Stimulated activated CD4-positive, alpha-beta T cell treated with anti-CD3 and anti-CD28 coated beads, Interleukin-12 subunit alpha, Interleukin-12 subunit beta, amount 100 ng/mL, for 48 hours (primary cell): ENCODE measurements around the gene MRPS10.
"Not testable (repeated sequence)": the region's sequence is repeated elsewhere in the genome, so short reads cannot be mapped to it uniquely, and the experiment has no call there.

Experiments used
- DNase-seq, 3 donors: peaks; one replicate each; pipeline ENCODE4 v3.0.0-alpha.2; 2020; ENCODE audit warnings: low read depth in 2 of 3, low spot score in 1 of 3

MRPS10 gene

GRCh38 chr6:42239333-42239732 lies 21.7 kb upstream of the MRPS10 start:
- DNase-seq: no peak

DNA sequence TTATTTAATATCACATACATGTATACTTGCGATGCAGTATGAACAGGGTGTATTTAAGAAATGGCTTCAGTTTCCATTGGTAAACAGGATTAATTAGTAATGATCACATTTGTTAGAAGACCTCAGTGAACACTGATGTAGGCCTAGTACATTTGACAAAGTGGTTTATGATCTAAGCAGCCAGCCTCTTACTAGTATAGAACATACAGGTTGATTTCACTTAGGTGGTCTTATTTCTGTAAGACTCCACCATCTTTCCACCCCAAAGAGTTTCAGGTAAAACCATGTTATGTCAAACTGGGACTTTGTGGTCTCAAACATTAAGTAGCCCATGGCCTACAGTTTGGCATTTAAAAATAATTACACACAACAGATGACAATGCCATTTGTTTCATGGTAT lies 20.2 kb upstream of the MRPS10 start:
- DNase-seq: no peak

GRCh38 chr6:42236682-42237473 lies 19.2 kb upstream of the MRPS10 start:
- DNase-seq: no peak

- DNase-seq: no peak
Measured at GRCh38 chr6:42236030-42236429, 18.4 kb upstream of the MRPS10 start.

DNA sequence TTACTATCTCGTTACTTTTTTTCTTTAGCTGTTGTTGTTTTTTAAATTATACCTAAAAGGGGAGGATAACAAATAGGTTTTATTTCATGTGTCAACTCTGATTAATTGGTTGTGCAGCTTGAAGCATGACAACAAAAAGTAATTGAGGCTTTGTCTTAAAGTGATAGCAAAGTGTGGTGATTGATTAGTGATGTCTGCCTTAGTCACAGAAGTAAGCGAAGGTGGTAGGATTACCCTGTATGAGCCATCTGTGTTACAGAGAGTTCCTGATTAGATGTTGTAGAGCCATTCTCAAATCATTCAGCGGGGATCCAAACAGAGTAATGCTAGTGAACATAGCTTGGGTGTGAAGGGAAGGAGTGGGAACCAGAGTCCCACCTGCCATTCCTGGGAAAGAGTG lies 14.4 kb upstream of the MRPS10 start:
- DNase-seq: no peak

GRCh38 chr6:42230345-42231321 lies 13.0 kb upstream of the MRPS10 start:
- DNase-seq: no peak

DNA sequence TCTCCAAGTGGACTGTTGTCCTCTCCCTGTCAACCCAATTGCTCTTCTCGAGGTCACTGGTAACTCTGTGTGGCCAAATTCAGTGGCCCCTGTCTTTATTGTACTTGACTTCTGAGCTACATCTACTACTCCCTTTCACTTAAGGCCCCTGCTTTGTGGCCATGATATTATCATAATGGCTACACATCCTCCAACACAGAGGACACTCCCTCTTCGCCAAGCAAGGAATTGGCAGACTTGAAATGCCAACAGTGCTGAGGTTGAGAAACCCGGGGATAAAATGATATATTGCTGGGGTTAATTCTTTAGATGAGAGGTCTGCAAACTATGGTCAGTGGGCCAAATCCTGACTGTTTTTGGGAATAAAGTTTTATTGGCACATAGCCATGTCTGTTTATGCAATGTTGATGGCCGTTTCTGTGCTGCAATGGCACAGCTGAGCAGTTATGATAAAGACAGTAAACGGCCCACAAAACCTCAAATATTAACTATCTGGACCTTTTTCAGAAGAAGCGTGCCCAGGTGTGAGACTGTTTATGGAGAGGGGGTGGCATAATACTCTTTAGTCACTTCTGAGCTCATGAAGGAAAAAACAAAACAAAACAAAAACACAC lies 12.0 kb upstream of the MRPS10 start:
- DNase-seq: no peak

DNA sequence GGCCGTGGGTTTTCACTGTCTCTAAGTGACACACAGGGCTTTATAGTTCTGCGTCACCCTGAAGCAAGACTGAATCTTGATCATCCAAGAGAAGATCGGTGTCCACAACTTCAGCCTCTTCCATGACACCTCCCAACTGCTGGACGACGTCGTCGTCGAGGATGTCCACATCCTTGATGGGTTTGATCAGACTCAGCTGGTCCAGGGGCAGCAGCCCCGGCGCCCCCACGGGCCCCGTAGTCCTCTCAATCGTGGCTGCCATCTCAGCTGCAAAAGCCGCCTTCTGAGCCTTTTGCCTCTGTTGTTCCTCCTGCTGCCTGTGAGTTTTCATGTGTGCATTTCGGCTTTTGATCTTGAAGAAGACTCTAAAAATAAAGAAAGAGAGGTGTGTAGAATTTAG lies 10.6 kb upstream of the MRPS10 start:
- DNase-seq: no peak

- no peak for DNase-seq
Measured at GRCh38 chr6:42227173-42227850, 9.7 kb upstream of the MRPS10 start.

DNA sequence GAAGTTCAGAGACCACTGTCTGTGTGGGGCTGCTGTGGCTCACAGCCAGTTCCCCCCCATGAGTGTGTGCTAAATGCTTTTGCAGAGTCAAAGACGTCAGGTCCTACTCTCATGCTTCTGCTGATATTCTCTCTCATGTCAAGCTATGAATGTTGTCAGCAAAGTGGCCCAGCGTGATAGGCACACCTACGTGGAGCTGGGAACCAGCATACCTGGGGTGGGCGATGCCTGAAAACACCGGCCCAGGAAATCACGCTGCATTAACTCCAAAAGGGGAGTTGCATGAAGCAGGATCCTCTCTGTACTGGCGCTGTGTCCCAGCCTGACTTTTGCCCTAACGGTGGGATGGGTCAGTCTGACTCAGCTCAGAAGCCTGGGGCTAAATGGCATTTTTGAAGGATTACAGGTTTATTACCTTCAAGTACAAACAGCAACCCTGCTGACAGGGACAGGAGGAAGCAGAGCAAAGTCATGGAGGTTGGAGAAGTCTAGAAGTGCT lies 9.0 kb upstream of the MRPS10 start:
- DNase-seq: no peak

DNA sequence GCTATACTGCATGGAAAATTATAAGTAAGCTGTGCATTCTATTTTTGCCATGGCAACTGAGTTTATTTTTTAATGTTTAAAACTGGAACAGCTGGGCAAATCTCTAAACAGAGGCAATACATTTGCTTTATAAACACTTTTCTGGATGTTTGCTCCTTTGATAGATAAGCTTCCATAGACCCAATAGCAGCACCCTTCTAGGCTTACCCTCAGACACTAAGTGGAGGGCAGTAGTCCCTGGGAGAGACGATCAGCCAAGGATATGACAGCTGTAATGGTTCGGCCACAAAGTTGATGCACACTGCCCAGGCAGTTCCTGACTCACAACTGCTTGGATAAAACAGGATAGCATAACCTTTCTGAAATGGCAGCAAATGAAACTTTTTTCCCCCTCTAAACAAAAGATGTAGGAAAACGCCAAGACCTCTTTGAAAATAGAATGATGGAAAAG lies 8.5 kb upstream of the MRPS10 start:
- DNase-seq: no peak

DNA sequence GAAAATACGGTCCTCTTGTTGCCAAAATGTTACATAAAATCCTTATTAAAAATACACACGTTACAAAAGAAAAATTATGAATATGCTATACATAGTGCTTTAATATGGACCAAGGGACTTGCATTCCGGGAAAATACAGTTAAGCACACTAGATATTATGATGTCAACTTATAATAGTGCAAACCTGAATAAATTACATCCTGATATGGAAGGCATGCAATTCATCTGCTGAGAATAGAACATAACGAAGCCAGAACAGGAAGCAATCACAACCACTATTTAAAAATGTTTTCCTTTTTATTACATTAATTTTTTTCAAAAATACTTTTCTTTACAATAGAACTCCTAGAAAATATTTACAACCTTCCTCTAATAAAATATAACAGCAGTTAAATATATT lies 7.8 kb upstream of the MRPS10 start:
- no peak for DNase-seq

DNA sequence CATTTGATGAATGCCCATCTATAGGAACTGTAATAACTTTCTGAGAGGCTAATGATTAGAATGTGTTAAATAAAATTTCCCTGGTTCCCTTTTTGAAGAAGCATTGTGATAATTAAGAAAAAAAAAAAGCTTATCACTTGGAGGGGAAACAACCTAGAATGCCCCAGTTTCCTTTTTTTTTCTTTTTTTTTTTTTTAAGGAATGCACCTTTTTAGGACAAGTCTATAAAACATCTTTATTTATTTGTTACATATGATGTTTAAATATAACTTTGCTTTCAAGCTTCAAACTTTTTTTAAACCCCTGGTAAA lies 7.3 kb upstream of the MRPS10 start:
- no peak for DNase-seq

- DNase-seq: peak in 1 of 3 donors; percentile 33
Measured at GRCh38 chr6:42224222-42225028, 6.8 kb upstream of the MRPS10 start.

DNA sequence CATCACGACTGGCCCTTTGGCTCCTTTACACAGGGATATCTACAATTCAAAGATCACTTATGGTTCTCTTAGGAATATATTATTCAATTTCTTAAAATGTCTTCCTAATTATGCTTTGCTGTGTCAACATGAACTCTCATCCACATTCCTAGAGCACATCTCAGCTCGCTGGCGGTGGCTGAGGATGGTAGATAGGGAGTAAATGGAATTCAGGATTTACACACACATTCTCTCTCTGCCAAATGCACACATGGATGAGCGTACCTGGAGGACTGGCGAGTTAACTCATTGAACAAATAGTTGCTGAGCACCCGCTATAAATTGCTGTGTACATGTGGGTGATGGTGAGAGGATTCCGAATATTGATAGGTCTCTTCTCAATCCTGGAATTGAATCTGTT lies 4.8 kb upstream of the MRPS10 start:
- no peak for DNase-seq

DNA sequence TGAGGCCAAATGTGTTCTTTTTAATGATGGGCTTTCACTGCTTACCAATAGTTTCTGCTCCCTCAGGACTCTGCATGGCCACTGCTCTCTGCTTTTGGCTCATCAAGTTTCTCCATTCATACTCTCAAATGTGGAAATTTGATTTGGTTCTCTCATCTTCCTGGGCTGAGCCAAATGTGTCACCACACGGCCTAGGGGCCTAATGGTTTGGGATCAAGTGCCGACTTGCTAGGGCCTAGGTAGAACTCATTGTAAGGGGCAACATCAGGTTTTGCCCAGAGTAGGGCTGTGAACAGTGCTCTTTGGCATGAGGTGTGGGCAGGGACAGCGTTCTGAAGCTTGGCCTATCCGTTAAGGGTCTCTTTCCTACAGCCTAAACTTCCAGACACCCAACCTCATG lies 3.9 kb upstream of the MRPS10 start:
- DNase-seq: no peak

GRCh38 chr6:42220807-42221206 lies 3.1 kb upstream of the MRPS10 start:
- no peak for DNase-seq

DNA sequence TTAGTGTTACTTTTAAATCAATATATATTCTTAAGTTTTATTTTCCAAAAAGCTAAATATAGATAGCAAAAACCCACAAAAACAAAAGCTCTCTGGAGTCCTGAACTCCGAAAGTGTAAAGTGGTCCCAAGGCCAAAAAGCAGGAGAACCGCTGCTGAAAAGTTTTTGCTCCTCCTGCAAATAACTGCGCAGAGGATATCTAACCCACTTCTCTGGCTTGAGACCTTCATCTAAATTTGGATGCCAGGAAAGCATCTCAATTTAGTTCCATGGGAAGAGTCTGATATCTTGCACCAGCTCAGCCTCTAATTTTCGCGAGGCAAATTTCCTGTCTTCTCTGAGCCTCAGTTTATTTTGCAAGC lies 523 bp downstream of the MRPS10 start:
- no peak for DNase-seq

GRCh38 chr6:42216495-42216894 lies 1.2 kb downstream of the MRPS10 start:
- DNase-seq: not testable (repeated sequence)

- DNase-seq: no peak
Measured at GRCh38 chr6:42212442-42212841, 5.2 kb downstream of the MRPS10 start.
